ENCODE data around the gene POU2AF3.

DNA sequence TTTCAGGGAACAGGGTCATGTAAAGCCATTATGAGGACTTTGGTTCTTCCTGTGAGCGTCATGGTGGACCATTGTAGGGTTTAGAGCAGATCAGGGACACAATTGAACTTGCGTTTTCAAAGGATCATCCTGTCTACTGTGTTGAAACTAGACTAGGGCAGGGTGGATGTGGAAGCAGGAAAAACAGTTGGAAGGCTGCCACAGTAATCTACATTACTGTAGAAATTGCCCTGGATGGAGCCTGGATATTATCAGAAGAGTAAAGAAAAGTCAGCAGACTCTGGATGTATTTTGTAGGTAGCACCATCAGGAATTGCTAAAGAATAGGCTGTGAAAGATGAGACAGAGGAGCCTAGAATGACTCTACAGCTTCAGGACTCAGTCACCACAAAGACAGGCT lies 47.4 kb upstream of the POU2AF3 start:
- TF ChIP-seq JUND (IDR thresholded peaks at IDR 0.05) (no peak), EP300 (IDR thresholded peaks at IDR 0.05; ENCODE audit: borderline replicate concordance in 1 of 2, low read depth in 1 of 2, low read length in 1 of 2) (no peak), CTCF (IDR thresholded peaks at IDR 0.05) (no peak), RXRA (IDR thresholded peaks at IDR 0.05; ENCODE audit: borderline replicate concordance, low read depth) (no peak), YY1 (IDR thresholded peaks at IDR 0.05; ENCODE audit: low read depth) (no peak), NRF1 (IDR thresholded peaks at IDR 0.05; ENCODE audit: low read depth, low read length) (no peak)
- TF ChIP-seq, protein P1, sequence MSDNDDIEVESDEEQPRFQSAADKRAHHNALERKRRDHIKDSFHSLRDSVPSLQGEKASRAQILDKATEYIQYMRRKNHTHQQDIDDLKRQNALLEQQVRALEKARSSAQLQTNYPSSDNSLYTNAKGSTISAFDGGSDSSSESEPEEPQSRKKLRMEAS (IDR thresholded peaks at IDR 0.05; ENCODE audit: low read depth) = no peak

Data from SK-N-SH (cell line).